Naive thymus-derived CD8-positive, alpha-beta T cell (primary cell): ENCODE results near the gene EMP2. TPM values are rescaled to one million over a fixed set of nuclear protein-coding genes. Genes with fewer than 3 reads are reported as not detected.

Experiments
- ATAC-seq, 2 donors: fragments of 150-1000 bp; cut with Tn5 transposase in 1 of 2; sonication (Bioruptor Pico), chemical (Tn5 transposase) in 1 of 2; 1 replicate in 1 of 2; 2 replicates in 1 of 2; pipeline ENCODE4 v1.10.0; 2021; ENCODE audit warnings: mild to moderate bottlenecking in 2 of 2, moderate library complexity in 2 of 2
- POLR2A ChIA-PET: fragments of 350-600 bp; sonication (Branson Sonifier 250); formaldehyde crosslinking; loops from one replicate; lab custom pipeline; 2021; ENCODE audit warnings: antibody characterized with exemption; lab: Charles Lee
- DNase-seq, 10 donors: peaks; one replicate each; pipeline versions ENCODE4 v3.0.0 to v3.0.0-alpha.2; 2020 to 2022
- H3K27ac Mint-ChIP-seq, 10 donors: one replicate each; pipeline ENCODE4 v1.8.0; 2020 to 2022; ENCODE audit warnings: mild to moderate bottlenecking in 10 of 10, mixed read lengths in 10 of 10, moderate library complexity in 4 of 10, inconsistent platforms in 1 of 10
- H3K27me3 Mint-ChIP-seq, 5 donors: one replicate each; pipeline ENCODE4 v1.8.0; 2021 to 2022; ENCODE audit warnings: mixed read lengths in 5 of 5
- H3K36me3 Mint-ChIP-seq, 3 donors: one replicate each; pipeline ENCODE4 v1.8.0; 2020 to 2022; ENCODE audit warnings: mixed read lengths in 3 of 3, mild to moderate bottlenecking in 2 of 3, inconsistent platforms in 1 of 3
- H3K4me1 Mint-ChIP-seq, 4 donors: one replicate each; pipeline ENCODE4 v1.8.0; 2021 to 2022; ENCODE audit warnings: mixed read lengths in 4 of 4
- H3K4me3 Mint-ChIP-seq, 10 donors: one replicate each; pipeline ENCODE4 v1.8.0; 2020 to 2022; ENCODE audit warnings: mild to moderate bottlenecking in 10 of 10, mixed read lengths in 10 of 10, moderate library complexity in 6 of 10, inconsistent platforms in 1 of 10
- H3K9me3 Mint-ChIP-seq, 9 donors: one replicate each; pipeline ENCODE4 v1.8.0; 2020 to 2022; ENCODE audit warnings: mixed read lengths in 9 of 9, mild to moderate bottlenecking in 3 of 9, inconsistent platforms in 1 of 9, moderate library complexity in 1 of 9
- polyA plus RNA-seq, 3 donors: library from polyadenylated mRNA; unstranded; fragments of 300-500 nt; fragmentation: Illumina TruSeq; gene quantifications; one replicate each; pipeline ENCODE4 v1.2.3, GENCODE V29; 2021
- total RNA-seq, 8 experiments: library from RNA in 2 of 8; stranded (reverse) in 2 of 8; gene quantifications; one replicate each; pipeline ENCODE4 v1.2.3 and lab custom pipeline; 2021 to 2026

The EMP2 gene
- total and polyA plus RNA-seq, 5 experiments from 2014 or later: not detected

- peaks cover 17 to 72% (median 45%) of the 10 kb centered on the region in 5 donors for H3K27me3 Mint-ChIP-seq
- ATAC-seq: no peak
- H3K27ac Mint-ChIP-seq: no peak overlapping the region
Observed at GRCh38 chr16:10584981-10585438, 4.6 kb upstream of the EMP2 start.

GRCh38 chr16:10583269-10583668 is 2.9 kb upstream of the EMP2 start:
- no peak for ATAC-seq
- Mint-ChIP-seq H3K27ac (no peak overlapping the region), H3K36me3 (no peaks in the 10 kb centered on the region), H3K9me3 (no peaks in the 10 kb centered on the region), H3K27me3 (peaks cover 20 to 88% (median 54%) of the 10 kb centered on the region in 5 donors), H3K4me3 (no peak overlapping the region), H3K4me1 (peaks cover 0 to 5% (median 2%) of the 10 kb centered on the region in 4 donors)
- DNase-seq: no peak
- POLR2A ChIA-PET: no interaction called here

More at GRCh38 chr16:10584981-10585438, 4.6 kb upstream of the EMP2 start:
- POLR2A ChIA-PET: no interaction called here
- Mint-ChIP-seq H3K4me3 (no peak overlapping the region), H3K4me1 (peaks cover 0 to 3% (median under 1%) of the 10 kb centered on the region in 4 donors), H3K36me3 (no peaks in the 10 kb centered on the region), H3K9me3 (no peaks in the 10 kb centered on the region)
- DNase-seq: no peak

DNA sequence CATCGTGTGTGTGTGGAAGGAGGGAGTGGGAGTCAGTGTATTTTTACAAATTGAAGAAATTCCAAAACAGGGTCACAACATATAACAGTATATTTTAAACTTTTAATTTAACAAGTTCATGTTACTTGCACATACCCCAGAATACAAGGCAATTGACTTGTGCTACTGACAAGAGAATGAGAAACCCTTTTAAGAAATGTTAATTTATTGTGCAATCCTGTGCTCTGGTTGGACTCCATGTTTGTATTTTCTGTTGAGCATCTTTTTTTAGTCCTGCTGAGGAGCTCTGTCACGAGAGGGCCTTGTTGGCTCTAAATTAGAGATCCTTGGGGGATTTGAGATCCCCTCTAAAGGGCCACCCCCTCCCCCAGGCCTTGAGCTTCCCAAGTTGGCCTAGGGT is 1.1 kb upstream of the EMP2 start:
- no peaks in the 10 kb centered on the region for H3K9me3 Mint-ChIP-seq
- no peak overlapping the region for H3K27ac Mint-ChIP-seq
- no peak for ATAC-seq
- peak overlapping the region in 1 of 10 donors; percentile 49 for H3K4me3 Mint-ChIP-seq
- no peaks in the 10 kb centered on the region for H3K36me3 Mint-ChIP-seq
- peaks cover 23 to 87% (median 62%) of the 10 kb centered on the region in 5 donors for H3K27me3 Mint-ChIP-seq
- POLR2A ChIA-PET: no interaction called here
- peaks cover 0 to 5% (median 2%) of the 10 kb centered on the region in 4 donors for H3K4me1 Mint-ChIP-seq
- DNase-seq: no peak

GRCh38 chr16:10580883-10581247 is 467 bp upstream of the EMP2 start:
- no peaks in the 10 kb centered on the region for H3K9me3 Mint-ChIP-seq
- H3K36me3 Mint-ChIP-seq: no peaks in the 10 kb centered on the region
- ATAC-seq (no peak), DNase-seq (no peak)
- H3K27me3 Mint-ChIP-seq: peaks cover 23 to 81% (median 58%) of the 10 kb centered on the region in 5 donors
- H3K27ac Mint-ChIP-seq: peak overlapping the region in 1 of 10 donors; percentile 79
- H3K4me1 Mint-ChIP-seq: peaks cover 0 to 5% (median 2%) of the 10 kb centered on the region in 4 donors
- peak overlapping the region in 2 of 10 donors; percentile 15 to 49 for H3K4me3 Mint-ChIP-seq
- POLR2A ChIA-PET: no interaction called here

- H3K9me3 Mint-ChIP-seq: no peaks in the 10 kb centered on the region
- H3K4me1 Mint-ChIP-seq: peaks cover 0 to 5% (median 2%) of the 10 kb centered on the region in 4 donors
- peaks cover 20 to 71% (median 54%) of the 10 kb centered on the region in 5 donors for H3K27me3 Mint-ChIP-seq
- H3K36me3 Mint-ChIP-seq: no peaks in the 10 kb centered on the region
- POLR2A ChIA-PET: no interaction called here
- no peak overlapping the region for H3K4me3 Mint-ChIP-seq
- no peak overlapping the region for H3K27ac Mint-ChIP-seq
- no peak for DNase-seq
- ATAC-seq: no peak
Observed at GRCh38 chr16:10579575-10579964, 828 bp downstream of the EMP2 start.

DNA sequence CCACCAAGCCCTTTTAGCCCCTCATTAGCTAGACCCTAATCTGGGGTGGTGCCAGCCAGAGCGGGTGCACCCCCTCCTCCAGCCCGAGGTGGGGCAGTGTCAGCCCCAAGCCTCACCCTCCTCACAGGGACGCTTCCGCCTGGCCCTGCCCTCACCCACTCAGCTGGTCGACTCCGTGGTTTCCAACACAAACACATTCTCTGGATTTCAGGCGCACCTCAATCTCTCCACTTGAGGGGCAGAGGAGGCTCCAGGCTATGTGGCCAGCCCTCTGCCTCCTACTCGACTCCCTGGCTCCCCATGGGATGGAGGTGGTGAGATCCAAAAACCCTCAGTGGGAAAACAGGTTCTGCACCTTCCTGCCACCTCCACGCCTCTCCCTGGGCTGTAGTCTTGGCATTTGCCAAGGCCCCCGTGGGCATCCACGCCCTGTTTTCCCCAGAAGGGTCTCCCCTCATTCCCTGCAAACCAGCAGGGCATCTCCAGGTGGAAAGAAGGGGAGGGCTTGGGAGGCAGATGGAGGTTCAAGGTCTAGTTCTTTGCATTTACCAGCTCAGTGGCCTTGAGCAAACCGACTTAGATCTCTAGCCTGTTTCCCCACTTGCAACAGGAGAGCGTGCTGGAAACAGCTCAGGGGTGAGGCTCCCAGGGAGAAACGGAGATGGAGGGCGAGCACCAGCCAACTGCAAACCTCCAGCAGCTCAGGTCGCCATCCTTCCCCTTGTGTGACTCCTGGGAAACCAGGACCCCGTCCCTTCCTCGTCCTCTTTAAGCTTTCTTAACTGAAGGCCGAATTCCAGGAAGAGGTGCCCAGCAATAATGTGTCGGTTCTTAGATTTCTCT is 1.7 kb downstream of the EMP2 start:
- POLR2A ChIA-PET: no interaction called here
- DNase-seq: no peak
- Mint-ChIP-seq H3K36me3 (no peaks in the 10 kb centered on the region), H3K27ac (no peak overlapping the region), H3K27me3 (peaks cover 19 to 64% (median 52%) of the 10 kb centered on the region in 5 donors), H3K4me3 (no peak overlapping the region), H3K4me1 (peaks cover 0 to 5% (median 2%) of the 10 kb centered on the region in 4 donors), H3K9me3 (no peaks in the 10 kb centered on the region)
- ATAC-seq: no peak

DNA sequence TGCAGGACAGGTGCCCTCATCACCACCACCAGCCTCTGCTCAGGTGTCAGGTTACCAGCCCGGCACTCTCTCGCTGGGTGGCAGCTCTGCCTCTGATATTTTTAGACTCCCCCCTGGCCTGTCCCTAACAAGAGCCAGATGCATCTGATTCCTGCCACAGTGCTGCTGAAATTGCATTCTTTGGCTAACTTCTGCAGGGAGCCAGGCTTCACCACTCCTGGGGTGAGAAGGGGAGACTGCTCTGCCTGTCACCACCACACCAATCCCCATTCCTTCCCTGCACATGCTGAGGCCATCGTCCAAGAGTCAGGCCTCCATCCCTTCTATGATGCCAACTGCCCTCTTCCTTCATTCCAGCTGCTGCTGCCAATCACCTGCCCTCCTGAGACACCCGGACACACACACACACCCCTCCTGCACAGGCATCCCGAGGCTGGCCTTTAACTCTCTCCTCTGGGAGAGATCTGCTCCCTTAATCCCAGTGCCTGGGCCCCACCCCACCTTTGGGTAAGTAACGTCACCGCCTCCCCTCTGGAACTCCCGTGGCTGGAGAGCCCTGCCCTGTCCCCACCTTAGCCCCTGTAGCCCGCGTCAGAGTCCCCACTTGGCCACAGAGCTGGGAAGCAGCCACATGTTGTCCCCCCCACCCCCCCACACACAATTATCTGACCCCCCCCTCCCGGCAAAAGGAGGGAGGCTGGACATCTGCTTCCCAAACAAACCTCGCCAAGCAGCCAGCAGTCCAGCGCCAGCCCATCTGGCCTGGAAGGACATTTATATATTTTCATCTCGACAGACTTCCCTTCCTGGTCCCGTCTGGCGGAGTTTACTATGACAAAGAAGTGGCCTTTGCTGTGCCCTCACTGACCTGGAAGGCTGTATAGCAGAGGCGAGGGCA is 2.8 kb downstream of the EMP2 start:
- Mint-ChIP-seq H3K4me3 (no peak overlapping the region), H3K36me3 (no peaks in the 10 kb centered on the region), H3K9me3 (no peaks in the 10 kb centered on the region), H3K27me3 (peaks cover 11 to 53% (median 40%) of the 10 kb centered on the region in 5 donors), H3K27ac (no peak overlapping the region), H3K4me1 (peaks cover 0 to 5% (median 2%) of the 10 kb centered on the region in 4 donors)
- POLR2A ChIA-PET: no interaction called here
- ATAC-seq (no peak), DNase-seq (no peak)

GRCh38 chr16:10576390-10577304 is 3.8 kb downstream of the EMP2 start:
- Mint-ChIP-seq H3K27me3 (peaks cover 11 to 44% (median 33%) of the 10 kb centered on the region in 5 donors), H3K27ac (no peak overlapping the region), H3K4me3 (no peak overlapping the region), H3K36me3 (no peaks in the 10 kb centered on the region), H3K9me3 (no peaks in the 10 kb centered on the region), H3K4me1 (peaks cover 0 to 5% (median 2%) of the 10 kb centered on the region in 4 donors)
- ATAC-seq (no peak), DNase-seq (no peak)
- POLR2A ChIA-PET: no interaction called here

DNA sequence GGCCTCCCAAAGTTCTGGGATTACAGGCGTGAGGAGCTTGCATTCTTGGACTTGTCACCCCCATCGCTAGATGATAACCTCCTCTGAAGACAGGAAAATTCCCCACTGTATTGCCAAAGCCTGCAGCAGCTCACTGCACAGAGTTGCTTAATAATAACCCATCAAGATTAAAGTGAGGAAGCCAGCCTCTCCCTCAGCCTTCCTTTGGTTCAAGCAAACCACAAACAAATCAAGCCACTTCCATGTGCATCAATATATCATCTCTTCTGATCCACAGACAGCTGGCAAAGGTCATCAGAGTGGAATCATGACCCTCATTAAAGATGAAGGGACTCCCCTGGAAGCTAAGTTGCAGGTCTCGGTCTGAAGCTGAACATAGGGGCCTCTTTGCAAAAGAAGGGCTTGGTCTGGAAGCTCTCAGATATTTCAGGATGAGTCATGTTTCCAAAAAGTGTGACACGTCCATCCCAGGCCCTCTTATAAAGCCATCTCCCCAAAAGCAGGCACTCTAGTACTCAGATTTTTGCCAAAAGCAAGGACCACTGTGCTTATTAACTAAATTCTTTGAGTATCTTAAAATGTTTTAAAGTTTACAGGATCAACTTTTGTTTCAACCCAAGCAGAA is 4.8 kb downstream of the EMP2 start:
- Mint-ChIP-seq H3K36me3 (no peaks in the 10 kb centered on the region), H3K4me3 (no peak overlapping the region), H3K9me3 (no peaks in the 10 kb centered on the region), H3K27me3 (peaks cover 6 to 34% (median 25%) of the 10 kb centered on the region in 5 donors), H3K4me1 (peaks cover 0 to 3% (median 0%) of the 10 kb centered on the region in 4 donors), H3K27ac (no peak overlapping the region)
- DNase-seq (no peak), ATAC-seq (no peak)
- POLR2A ChIA-PET: no interaction called here

DNA sequence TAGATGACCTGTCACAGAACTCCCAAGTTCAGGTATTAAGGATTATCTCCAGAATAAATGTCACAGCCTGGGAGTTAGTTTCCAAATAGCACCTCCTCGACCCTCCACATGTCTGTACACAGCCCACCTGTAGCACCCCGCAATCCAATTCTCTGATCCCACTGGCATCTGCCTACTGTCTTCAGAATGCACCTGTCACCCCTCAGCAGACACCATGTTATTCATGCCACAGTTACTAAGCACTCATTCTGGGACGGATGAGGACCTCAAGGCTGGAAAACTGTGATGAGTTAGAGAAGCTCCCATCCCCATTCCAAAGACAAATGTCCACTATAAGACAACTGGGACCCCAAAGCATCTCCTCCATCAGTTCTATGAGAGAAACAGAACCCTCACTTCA is 7.8 kb downstream of the EMP2 start:
- no peak for ATAC-seq
- Mint-ChIP-seq H3K4me3 (no peak overlapping the region), H3K27ac (no peak overlapping the region), H3K36me3 (no peaks in the 10 kb centered on the region), H3K27me3 (peaks cover 0 to 16% (median 6%) of the 10 kb centered on the region in 5 donors), H3K4me1 (no peaks in the 10 kb centered on the region), H3K9me3 (no peaks in the 10 kb centered on the region)
- no peak for DNase-seq
- POLR2A ChIA-PET: no interaction called here

- Mint-ChIP-seq H3K4me3 (no peak overlapping the region), H3K27ac (no peak overlapping the region), H3K9me3 (no peaks in the 10 kb centered on the region), H3K27me3 (peaks cover 0 to 16% (median under 1%) of the 10 kb centered on the region in 5 donors), H3K36me3 (no peaks in the 10 kb centered on the region), H3K4me1 (no peaks in the 10 kb centered on the region)
- POLR2A ChIA-PET: no interaction called here
- no peak for DNase-seq
- ATAC-seq: no peak
Observed at GRCh38 chr16:10571354-10571753, 9.0 kb downstream of the EMP2 start.

GRCh38 chr16:10569621-10570020 is 10.8 kb downstream of the EMP2 start:
- ATAC-seq: no peak
- H3K9me3 Mint-ChIP-seq: peaks cover 0 to under 1% (median 0%) of the 10 kb centered on the region in 9 donors

More at GRCh38 chr16:10569621-10570020, 10.8 kb downstream of the EMP2 start:
- Mint-ChIP-seq H3K4me3 (no peak overlapping the region), H3K4me1 (no peaks in the 10 kb centered on the region), H3K27ac (no peak overlapping the region), H3K36me3 (peaks cover 0 to 1% (median 0%) of the 10 kb centered on the region in 3 donors), H3K27me3 (peaks cover 0 to 17% (median under 1%) of the 10 kb centered on the region in 5 donors)
- DNase-seq: no peak
- POLR2A ChIA-PET: no interaction called here
